ENCODE measurements around the gene FBXO34.
A peak's percentile ranks its signal among the peaks of the same experiment; 100 is the strongest.

The FBXO34 gene

GRCh38 chr14:55270832-55271571, at the start of gene FBXO34:
FBXO34 (plus strand) TSS chr14:55271421; CDS start chr14:55350391, 78,970 bp downstream.
- peak; percentile 99 for TF ChIP-seq CTCF (IDR thresholded peaks at IDR 0.05; ENCODE audit: insufficient read depth, low read depth, low read length, missing control alignments)
- peak; percentile 98 for DNase-seq (ENCODE audit: low read depth)
- peak within 1 kb of the TSS; percentile 86 for H3K4me3 ChIP-seq (ENCODE audit: low read depth, low read length)

GRCh38 chr14:55221968-55222367, 49.3 kb upstream of the FBXO34 start:
- H3K4me3 ChIP-seq (ENCODE audit: low read depth, low read length) = no peak overlapping the region
- DNase-seq (ENCODE audit: low read depth) = no peak
- no peak for TF ChIP-seq CTCF (IDR thresholded peaks at IDR 0.05; ENCODE audit: insufficient read depth, low read depth, low read length, missing control alignments)

DNA sequence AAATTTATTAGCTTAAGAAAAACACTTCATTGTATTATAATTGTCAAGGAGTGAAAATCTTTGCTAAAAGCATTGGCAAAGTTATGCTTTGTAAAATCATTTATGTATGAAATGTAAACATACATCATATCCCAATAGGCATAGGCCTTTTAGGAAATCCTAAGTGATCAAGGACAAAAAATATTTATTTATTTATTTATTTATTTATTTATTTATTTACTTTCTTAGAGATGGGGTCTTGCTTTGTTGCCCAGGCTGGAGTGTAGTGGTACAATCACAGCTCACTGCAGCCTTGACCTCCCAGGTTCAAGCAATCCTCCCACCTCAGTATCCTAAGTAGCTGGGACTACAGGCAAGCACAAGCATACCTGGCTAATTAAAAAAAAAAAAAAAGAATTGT, 47.9 kb upstream of the FBXO34 start:
- TF ChIP-seq CTCF (IDR thresholded peaks at IDR 0.05; ENCODE audit: insufficient read depth, low read depth, low read length, missing control alignments) = no peak

GRCh38 chr14:55228261-55228660, 43.0 kb upstream of the FBXO34 start:
- DNase-seq (ENCODE audit: low read depth) = no peak
- H3K4me3 ChIP-seq (ENCODE audit: low read depth, low read length) = no peak overlapping the region
- TF ChIP-seq CTCF (IDR thresholded peaks at IDR 0.05; ENCODE audit: insufficient read depth, low read depth, low read length, missing control alignments) = no peak

More for the DNA sequence above, 47.9 kb upstream of the FBXO34 start:
- DNase-seq (ENCODE audit: low read depth) = no peak
- H3K4me3 ChIP-seq (ENCODE audit: low read depth, low read length) = no peak overlapping the region

DNA sequence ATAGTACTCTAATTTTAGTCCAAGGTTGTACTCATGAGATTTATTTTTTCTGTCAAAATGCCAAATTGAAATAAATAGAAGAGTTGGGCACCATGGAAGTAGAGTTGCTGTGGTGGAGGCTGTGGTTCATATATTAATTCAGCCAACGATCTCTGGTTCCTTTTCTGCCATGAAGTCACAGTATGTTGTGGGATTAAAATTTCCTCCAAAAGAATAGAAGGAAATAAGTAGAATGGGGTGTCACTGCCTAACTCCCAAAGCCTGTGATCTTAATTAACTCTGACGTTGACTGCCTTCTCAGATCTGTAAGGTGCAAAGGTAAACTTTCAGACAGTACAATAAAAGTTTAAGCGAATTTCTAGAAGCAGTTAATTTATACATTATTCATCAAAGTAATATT, 37.6 kb upstream of the FBXO34 start:
- TF ChIP-seq CTCF (IDR thresholded peaks at IDR 0.05; ENCODE audit: insufficient read depth, low read depth, low read length, missing control alignments) = no peak
- no peak overlapping the region for H3K4me3 ChIP-seq (ENCODE audit: low read depth, low read length)
- no peak for DNase-seq (ENCODE audit: low read depth)

GRCh38 chr14:55238019-55238680, 33.1 kb upstream of the FBXO34 start:
- no peak for TF ChIP-seq CTCF (IDR thresholded peaks at IDR 0.05; ENCODE audit: insufficient read depth, low read depth, low read length, missing control alignments)
- DNase-seq (ENCODE audit: low read depth) = no peak
- no peak overlapping the region for H3K4me3 ChIP-seq (ENCODE audit: low read depth, low read length)

Data from GM12865 (cell line).